GM12878 (cell line): ENCODE results near the gene KIF22. TPM values are rescaled to one million over a fixed set of nuclear protein-coding genes. Genes with fewer than 3 reads are reported as not detected.

Source experiments
- ATAC-seq: fragments of 200-7000 bp; cut with Tn5 transposase; 3 replicates; pipeline ENCODE4 v1.9.1; 2020; ENCODE audit warnings: mild to moderate bottlenecking, moderate library complexity
- BruUV-seq: library from RNA; stranded (reverse); fragments of 400-500 nt; replicated peaks from 2 replicates; lab custom pipeline; 2021; lab: Mats Ljungman, UMichigan
- CTCF ChIA-PET: fragments of 300-600 bp; sonication (Branson Sonifier 250); formaldehyde crosslinking; extraction: SDS; loops from one replicate; lab custom pipeline; 2021; ENCODE audit warnings: inconsistent platforms; lab: Yijun Ruan, JAX
- POLR2A ChIA-PET: fragments of 350-600 bp; formaldehyde crosslinking; extraction: SDS; loops from one replicate; lab custom pipeline; 2021; ENCODE audit warnings: inconsistent platforms; lab: Charles Lee
- RAD21 ChIA-PET: fragments of 300-600 bp; sonication (Branson Sonifier 250); formaldehyde crosslinking; loops from one replicate; lab custom pipeline; 2023; ENCODE audit warnings: antibody characterized with exemption; ENCODE audit not compliant: unreplicated experiment; lab: Charles Lee
- SMC1A ChIA-PET: fragments of 300-600 bp; sonication (Branson Sonifier 250); formaldehyde crosslinking; loops from one replicate; lab custom pipeline; 2023; ENCODE audit not compliant: unreplicated experiment, uncharacterized antibody; lab: Charles Lee
- DNase-seq: peaks from one replicate; pipeline ENCODE4 v3.0.0-alpha.2; 2011; ENCODE audit warnings: low read depth, low spot score
- FAIRE-seq: peaks from 3 replicates; lab custom pipeline; 2011; peaks lifted over from hg19 to GRCh38; lab: Jason Lieb, UNC
- H2AFZ ChIP-seq: 2 replicates; pipeline ENCODE4 v1.6.0; 2011; ENCODE audit warnings: low read depth, low read length, control low read depth; ENCODE audit not compliant: control insufficient read depth
- H3K27ac ChIP-seq: 2 replicates; pipeline ENCODE4 v1.5.1; 2011; ENCODE audit warnings: control low read depth; ENCODE audit not compliant: control insufficient read depth, insufficient read depth
- H3K27me3 ChIP-seq, 2 experiments: replicated peaks in 1 of 2; 2 replicates each; pipeline versions ENCODE4 v1.6.0 to v1.6.1; 2011; ENCODE audit warnings: low read length in 1 of 2; ENCODE audit not compliant: control insufficient read depth in 2 of 2, insufficient read depth in 2 of 2
- H3K36me3 ChIP-seq, 2 experiments: 2 replicates each; pipeline ENCODE4 v1.5.1; 2011; ENCODE audit warnings: low read length in 1 of 2; ENCODE audit not compliant: control insufficient read depth in 2 of 2, insufficient read depth in 2 of 2
- H3K4me1 ChIP-seq: 2 replicates; pipeline ENCODE4 v1.6.1; 2011; ENCODE audit warnings: mild to moderate bottlenecking, low read length, moderate library complexity, mixed read lengths; ENCODE audit not compliant: control insufficient read depth, insufficient read depth
- H3K4me2 ChIP-seq: 2 replicates; pipeline ENCODE4 v1.6.0; 2011; ENCODE audit warnings: control low read depth; ENCODE audit not compliant: control insufficient read depth, insufficient read depth
- H3K4me3 ChIP-seq: fragments of 200-600 bp; sonication (generic); 2 replicates; pipeline ENCODE4 v1.5.1; 2016
- H3K79me2 ChIP-seq: 2 replicates; pipeline ENCODE4 v1.6.0; 2011; ENCODE audit warnings: low read length; ENCODE audit not compliant: control insufficient read depth, insufficient read depth
- H3K9ac ChIP-seq: 2 replicates; pipeline ENCODE4 v1.8.0; 2011; ENCODE audit warnings: low read length, control low read depth, mixed read lengths; ENCODE audit not compliant: control insufficient read depth, insufficient read depth
- H3K9me3 ChIP-seq: replicated peaks from 3 replicates; pipeline ENCODE4 v1.5.1; 2011; ENCODE audit warnings: mild to moderate bottlenecking, low read length; ENCODE audit not compliant: control insufficient read depth, insufficient read depth
- H4K20me1 ChIP-seq: 2 replicates; pipeline ENCODE4 v1.6.0; 2011; ENCODE audit not compliant: control insufficient read depth, insufficient read depth
- CBFB ChIP-seq: IDR thresholded peaks from 2 replicates; pipeline ENCODE4 v1.6.1; 2016; ENCODE audit warnings: antibody characterized with exemption, low read depth
- KLF5 ChIP-seq: fragments of 450-650 bp; IDR thresholded peaks from 2 replicates; pipeline ENCODE4 v1.6.1; 2014; ENCODE audit warnings: mild to moderate bottlenecking; ENCODE audit not compliant: partially characterized antibody
- MEF2B ChIP-seq: fragments of 450-650 bp; IDR thresholded peaks from 2 replicates; pipeline ENCODE4 v1.6.1; 2018; ENCODE audit warnings: mild to moderate bottlenecking, moderate library complexity; ENCODE audit not compliant: partially characterized antibody, poor library complexity, severe bottlenecking
- MXI1 ChIP-seq: fragments of 150-350 bp; IDR thresholded peaks from 2 replicates; pipeline ENCODE4 v1.6.1; 2011; ENCODE audit warnings: low read depth, mild to moderate bottlenecking, inconsistent platforms, low read length, improper control_type of control experiment
- SUZ12 ChIP-seq: fragments of 200-600 bp; sonication (generic); IDR thresholded peaks from one replicate; pipeline ENCODE4 v1.6.1; 2018; ENCODE audit warnings: antibody characterized with exemption, mild to moderate bottlenecking; ENCODE audit not compliant: unreplicated experiment
- WGBS: methylation state at CpG from one replicate; pipeline ENCODE4 v1.1.6; 2016; ENCODE audit warnings: low lambda C conversion rate; ENCODE audit not compliant: insufficient replicate concordance, insufficient coverage; ENCODE audit errors: missing lambda C conversion rate; 5-methylcytosine and 5-hydroxymethylcytosine counted together
- in situ Hi-C: fragments of 300-500 bp; cut with MboI; formaldehyde crosslinking; loops from 9 replicates; pipeline ENCODE4 v1.14.3; 2018; ENCODE audit warnings: mixed read lengths
- intact Hi-C: fragments of 100-400 bp; cut with micrococcal nuclease; formaldehyde crosslinking; loops from one replicate; pipeline ENCODE4 v1.14.2; 2022; ENCODE audit not compliant: unreplicated experiment
- polyA plus RNA-seq, 11 experiments: library from polyadenylated mRNA; depleted of rRNA in 4 of 11; unstranded in 6 of 11; stranded (reverse) in 5 of 11; fragments of >200 nt; fragmentation: Nextera tagmentation in 4 of 11; fragmentation: Illumina TruSeq in 1 of 11; extraction: Ambion mirVana in 4 of 11; extraction: Trizol in 1 of 11; gene quantifications; 1 replicate in 1 of 11; 2 replicates in 10 of 11; pipeline versions ENCODE4 v1.2.1 to v1.2.3, GENCODE V29; 2011 to 2016; ENCODE audit warnings: inconsistent platforms in 2 of 11, missing spikeins in 2 of 11, low read depth in 1 of 11
- total RNA-seq, 4 experiments: library from RNA; depleted of rRNA in 3 of 4; stranded (reverse); fragments of >200 nt in 3 of 4; fragmentation: Illumina TruSeq in 1 of 4; extraction: Trizol in 1 of 4; gene quantifications; 2 replicates each; pipeline versions ENCODE4 v1.2.1 to v1.2.3, GENCODE V29; 2013 to 2021
- TF ChIP-seq, protein P1 (sequence below): fragments of 450-650 bp; IDR thresholded peaks from 2 replicates; pipeline ENCODE4 v1.6.1; 2017; ENCODE audit warnings: borderline replicate concordance
- TF ChIP-seq, protein P2 (sequence below): fragments of 450-650 bp; IDR thresholded peaks from 2 replicates; pipeline ENCODE4 v1.6.1; 2016; ENCODE audit warnings: mild to moderate bottlenecking, moderate library complexity, borderline replicate concordance
- TF ChIP-seq, protein P3 (sequence below): IDR thresholded peaks from 2 replicates; pipeline ENCODE4 v1.6.1; 2011; ENCODE audit warnings: borderline replicate concordance, low read depth, mild to moderate bottlenecking, moderate library complexity, mixed read lengths, low read length; ENCODE audit not compliant: insufficient read depth; ENCODE audit errors: extremely low read length
- TF ChIP-seq, protein P4 (sequence below): fragments of 450-650 bp; IDR thresholded peaks from 2 replicates; pipeline ENCODE4 v1.6.1; 2018; ENCODE audit warnings: borderline replicate concordance, mild to moderate bottlenecking; ENCODE audit not compliant: partially characterized antibody

The KIF22 gene
- total and polyA plus RNA-seq, 10 of the 15 experiments (the other 5 are each of a cell fraction or from before 2014, with no cell fraction given): 7.6 to 158 (median 132) TPM

DNA sequence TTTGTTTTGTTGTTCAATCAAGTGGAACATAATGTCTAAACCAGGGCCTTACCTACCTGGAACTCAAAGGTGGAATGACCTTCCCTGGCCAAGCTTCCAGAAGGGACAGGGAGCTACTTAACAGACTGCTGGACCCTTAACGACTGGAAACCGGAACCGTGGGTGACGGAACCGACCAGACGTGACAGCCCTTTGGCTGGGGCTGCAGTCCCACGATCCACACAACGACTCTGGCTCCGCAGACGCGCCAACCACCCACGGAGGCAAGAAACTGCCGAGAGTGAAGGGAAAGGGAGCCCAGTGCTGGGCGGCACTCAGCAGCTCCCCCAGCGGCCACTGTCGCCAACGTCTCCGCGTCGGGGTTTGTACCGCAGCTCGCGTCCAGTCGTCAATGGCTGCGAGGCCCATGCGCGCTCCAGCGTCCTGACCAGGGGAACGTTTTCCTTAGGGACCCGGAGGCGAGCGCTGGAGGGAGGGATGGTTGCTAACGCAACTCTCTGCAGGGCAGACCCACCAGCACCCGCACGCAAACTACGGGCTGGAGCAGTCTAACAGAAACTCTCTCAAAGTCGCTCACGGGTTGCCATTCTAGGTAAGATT lies 5.5 kb upstream of the KIF22 start:
- ChIA-PET SMC1A (interaction anchor here (0.6 to 2.2 kb wide), 8 partner anchors 19 to 104 kb away, joined by 3 to 10 read pairs (median 4); no protein-coding TSS in a partner anchor), RAD21 (interaction anchor here (0.5 to 1.6 kb wide), 10 partner anchors 29 to 85 kb away, joined by 3 to 8 read pairs (median 4); partner anchors contain the start of gene PAGR1), POLR2A (interaction anchor here (1.0 to 1.3 kb wide), 3 partner anchors 10 to 53 kb away, joined by 3 to 4 read pairs (median 4); no protein-coding TSS in a partner anchor), CTCF (interaction anchor here (0.6 to 3.4 kb wide), 22 partner anchors 9 to 468 kb away, joined by 3 to 24 read pairs (median 4); no protein-coding TSS in a partner anchor)
- Histone ChIP-seq H3K79me2 (peaks cover 2% of the 10 kb centered on the region), H3K27me3 (no peaks in the 10 kb centered on the region), H3K9ac (no peak overlapping the region; the same call in 1 of the 2 replicates), H3K27ac (no peak overlapping the region), H3K36me3 (no peaks in the 10 kb centered on the region), H3K9me3 (no peaks in the 10 kb centered on the region), H3K4me3 (peak overlapping the region; percentile 15; the same call in 1 of the 2 replicates), H3K4me1 (peaks cover 13% of the 10 kb centered on the region), H2AFZ (peak overlapping the region; percentile 88), H4K20me1 (no peaks in the 10 kb centered on the region), H3K4me2 (peak overlapping the region; percentile 76)
- DNase-seq (no peak), FAIRE-seq (no peak), ATAC-seq (peak; percentile 89)
- in situ Hi-C loops: loop anchor here (5.0 kb wide), 1 partner anchor 53 kb away; no protein-coding TSS in a partner anchor
- no TSS peak for BruUV-seq
- WGBS: 14% methylated on average over 38 of the region's 38 CpGs
- intact Hi-C loops: loop anchor here (5.0 kb wide), 1 partner anchor 38 kb away; the partner anchor contains the start of gene C16orf54
- TF ChIP-seq KLF5 (no peak), SUZ12 (no peak), MEF2B (no peak), CBFB (no peak), MXI1 (no peak)
- TF ChIP-seq, protein P1, sequence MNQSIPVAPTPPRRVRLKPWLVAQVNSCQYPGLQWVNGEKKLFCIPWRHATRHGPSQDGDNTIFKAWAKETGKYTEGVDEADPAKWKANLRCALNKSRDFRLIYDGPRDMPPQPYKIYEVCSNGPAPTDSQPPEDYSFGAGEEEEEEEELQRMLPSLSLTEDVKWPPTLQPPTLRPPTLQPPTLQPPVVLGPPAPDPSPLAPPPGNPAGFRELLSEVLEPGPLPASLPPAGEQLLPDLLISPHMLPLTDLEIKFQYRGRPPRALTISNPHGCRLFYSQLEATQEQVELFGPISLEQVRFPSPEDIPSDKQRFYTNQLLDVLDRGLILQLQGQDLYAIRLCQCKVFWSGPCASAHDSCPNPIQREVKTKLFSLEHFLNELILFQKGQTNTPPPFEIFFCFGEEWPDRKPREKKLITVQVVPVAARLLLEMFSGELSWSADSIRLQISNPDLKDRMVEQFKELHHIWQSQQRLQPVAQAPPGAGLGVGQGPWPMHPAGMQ: no peak
- TF ChIP-seq, protein P2, sequence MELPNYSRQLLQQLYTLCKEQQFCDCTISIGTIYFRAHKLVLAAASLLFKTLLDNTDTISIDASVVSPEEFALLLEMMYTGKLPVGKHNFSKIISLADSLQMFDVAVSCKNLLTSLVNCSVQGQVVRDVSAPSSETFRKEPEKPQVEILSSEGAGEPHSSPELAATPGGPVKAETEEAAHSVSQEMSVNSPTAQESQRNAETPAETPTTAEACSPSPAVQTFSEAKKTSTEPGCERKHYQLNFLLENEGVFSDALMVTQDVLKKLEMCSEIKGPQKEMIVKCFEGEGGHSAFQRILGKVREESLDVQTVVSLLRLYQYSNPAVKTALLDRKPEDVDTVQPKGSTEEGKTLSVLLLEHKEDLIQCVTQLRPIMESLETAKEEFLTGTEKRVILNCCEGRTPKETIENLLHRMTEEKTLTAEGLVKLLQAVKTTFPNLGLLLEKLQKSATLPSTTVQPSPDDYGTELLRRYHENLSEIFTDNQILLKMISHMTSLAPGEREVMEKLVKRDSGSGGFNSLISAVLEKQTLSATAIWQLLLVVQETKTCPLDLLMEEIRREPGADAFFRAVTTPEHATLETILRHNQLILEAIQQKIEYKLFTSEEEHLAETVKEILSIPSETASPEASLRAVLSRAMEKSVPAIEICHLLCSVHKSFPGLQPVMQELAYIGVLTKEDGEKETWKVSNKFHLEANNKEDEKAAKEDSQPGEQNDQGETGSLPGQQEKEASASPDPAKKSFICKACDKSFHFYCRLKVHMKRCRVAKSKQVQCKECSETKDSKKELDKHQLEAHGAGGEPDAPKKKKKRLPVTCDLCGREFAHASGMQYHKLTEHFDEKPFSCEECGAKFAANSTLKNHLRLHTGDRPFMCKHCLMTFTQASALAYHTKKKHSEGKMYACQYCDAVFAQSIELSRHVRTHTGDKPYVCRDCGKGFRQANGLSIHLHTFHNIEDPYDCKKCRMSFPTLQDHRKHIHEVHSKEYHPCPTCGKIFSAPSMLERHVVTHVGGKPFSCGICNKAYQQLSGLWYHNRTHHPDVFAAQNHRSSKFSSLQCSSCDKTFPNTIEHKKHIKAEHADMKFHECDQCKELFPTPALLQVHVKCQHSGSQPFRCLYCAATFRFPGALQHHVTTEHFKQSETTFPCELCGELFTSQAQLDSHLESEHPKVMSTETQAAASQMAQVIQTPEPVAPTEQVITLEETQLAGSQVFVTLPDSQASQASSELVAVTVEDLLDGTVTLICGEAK: no peak
- TF ChIP-seq, protein P3, sequence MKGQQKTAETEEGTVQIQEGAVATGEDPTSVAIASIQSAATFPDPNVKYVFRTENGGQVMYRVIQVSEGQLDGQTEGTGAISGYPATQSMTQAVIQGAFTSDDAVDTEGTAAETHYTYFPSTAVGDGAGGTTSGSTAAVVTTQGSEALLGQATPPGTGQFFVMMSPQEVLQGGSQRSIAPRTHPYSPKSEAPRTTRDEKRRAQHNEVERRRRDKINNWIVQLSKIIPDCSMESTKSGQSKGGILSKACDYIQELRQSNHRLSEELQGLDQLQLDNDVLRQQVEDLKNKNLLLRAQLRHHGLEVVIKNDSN: no peak
- TF ChIP-seq, protein P4, sequence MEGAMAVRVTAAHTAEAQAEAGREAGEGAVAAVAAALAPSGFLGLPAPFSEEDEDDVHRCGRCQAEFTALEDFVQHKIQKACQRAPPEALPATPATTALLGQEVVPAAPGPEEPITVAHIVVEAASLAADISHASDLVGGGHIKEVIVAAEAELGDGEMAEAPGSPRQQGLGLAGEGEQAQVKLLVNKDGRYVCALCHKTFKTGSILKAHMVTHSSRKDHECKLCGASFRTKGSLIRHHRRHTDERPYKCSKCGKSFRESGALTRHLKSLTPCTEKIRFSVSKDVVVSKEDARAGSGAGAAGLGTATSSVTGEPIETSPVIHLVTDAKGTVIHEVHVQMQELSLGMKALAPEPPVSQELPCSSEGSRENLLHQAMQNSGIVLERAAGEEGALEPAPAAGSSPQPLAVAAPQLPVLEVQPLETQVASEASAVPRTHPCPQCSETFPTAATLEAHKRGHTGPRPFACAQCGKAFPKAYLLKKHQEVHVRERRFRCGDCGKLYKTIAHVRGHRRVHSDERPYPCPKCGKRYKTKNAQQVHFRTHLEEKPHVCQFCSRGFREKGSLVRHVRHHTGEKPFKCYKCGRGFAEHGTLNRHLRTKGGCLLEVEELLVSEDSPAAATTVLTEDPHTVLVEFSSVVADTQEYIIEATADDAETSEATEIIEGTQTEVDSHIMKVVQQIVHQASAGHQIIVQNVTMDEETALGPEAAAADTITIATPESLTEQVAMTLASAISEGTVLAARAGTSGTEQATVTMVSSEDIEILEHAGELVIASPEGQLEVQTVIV: no peak
